ENCODE measurements around the gene MYOM1. TPM values are rescaled to one million over a fixed set of nuclear protein-coding genes. Genes with fewer than 3 reads are reported as not detected.

Gene MYOM1
- total RNA-seq, 1 experiment from 2014 or later: 0.92 TPM

GRCh38 chr18:3190610-3191009 is 29.2 kb downstream of the MYOM1 start:
- H3K27ac ChIP-seq (ENCODE audit: low read length): no peak overlapping the region
- POLR2A ChIA-PET: no interaction called here
- BruUV-seq (replicated peaks): no TSS peak

GRCh38 chr18:3189884-3190283 is 29.9 kb downstream of the MYOM1 start:
- POLR2A ChIA-PET: interaction anchor here (0.7 kb wide), 1 partner anchor 12 kb away, joined by 7 read pairs; no protein-coding TSS in a partner anchor
- H3K9me3 ChIP-seq (ENCODE audit: control insufficient read depth, insufficient read depth, low read depth, low read length): no peaks in the 10 kb centered on the region
- no peak for TF ChIP-seq POLR2AphosphoS5 (IDR thresholded peaks at IDR 0.05; ENCODE audit: low read depth, low read length)
- TF ChIP-seq SIN3A (IDR thresholded peaks at IDR 0.05; ENCODE audit: borderline replicate concordance, insufficient read depth, low read depth, low read length): no peak
- TF ChIP-seq CTCF (IDR thresholded peaks at IDR 0.05): no peak
- no peak for TF ChIP-seq TCF7L2 (IDR thresholded peaks at IDR 0.05; ENCODE audit: low read depth, low read length)
- TF ChIP-seq REST (IDR thresholded peaks at IDR 0.05; ENCODE audit: insufficient read depth in 1 of 2, low read depth in 2 of 2, low read length in 1 of 2): no peak
- CTCF ChIA-PET: no interaction called here
- ATAC-seq (no peak), DNase-seq (ENCODE audit: low read depth, low spot score) (no peak)
- no peaks in the 10 kb centered on the region for H3K27me3 ChIP-seq (ENCODE audit: control insufficient read depth, insufficient read depth, low read length)
- intact Hi-C loops (cut with micrococcal nuclease; ENCODE audit: unreplicated experiment) (no loop called here), in situ Hi-C loops (cut with HindIII; ENCODE audit: low pct_unique_long_range_greater_than_20kb, low sequenced_read_pairs) (no loop called here)
- BruUV-seq (replicated peaks): no TSS peak
- no peak overlapping the region for H3K4me3 ChIP-seq (ENCODE audit: low read depth in 2 of 2, low read length in 2 of 2)
- H3K36me3 ChIP-seq (ENCODE audit: control insufficient read depth, insufficient read depth, low read length): no peaks in the 10 kb centered on the region
- no peaks in the 10 kb centered on the region for H3K4me1 ChIP-seq (ENCODE audit: control insufficient read depth, insufficient read depth, low read length)
- no peak overlapping the region for H3K27ac ChIP-seq (ENCODE audit: low read length)

More at GRCh38 chr18:3190610-3191009, 29.2 kb downstream of the MYOM1 start:
- Histone ChIP-seq H3K4me1 (ENCODE audit: control insufficient read depth, insufficient read depth, low read length) (no peaks in the 10 kb centered on the region), H3K4me3 (ENCODE audit: low read depth in 2 of 2, low read length in 2 of 2) (no peak overlapping the region), H3K9me3 (ENCODE audit: control insufficient read depth, insufficient read depth, low read depth, low read length) (no peaks in the 10 kb centered on the region), H3K36me3 (ENCODE audit: control insufficient read depth, insufficient read depth, low read length) (no peaks in the 10 kb centered on the region), H3K27me3 (ENCODE audit: control insufficient read depth, insufficient read depth, low read length) (no peaks in the 10 kb centered on the region)
- no peak for ATAC-seq
- DNase-seq (ENCODE audit: low read depth, low spot score): no peak
- TF ChIP-seq CTCF (IDR thresholded peaks at IDR 0.05): no peak
- in situ Hi-C loops (cut with HindIII; ENCODE audit: low pct_unique_long_range_greater_than_20kb, low sequenced_read_pairs) (no loop called here), intact Hi-C loops (cut with micrococcal nuclease; ENCODE audit: unreplicated experiment) (no loop called here)
- CTCF ChIA-PET: no interaction called here
